Stimulated activated CD8-positive, alpha-beta memory T cell treated with anti-CD3 and anti-CD28 coated beads, Interleukin-7, amount 100 ng/mL, for 24 hours (primary cell): Measurements from ENCODE around the gene ST8SIA6.

ENCODE experiments used
- DNase-seq: peaks from one replicate; pipeline ENCODE4 v3.0.0-alpha.2; 2020; ENCODE audit warnings: low read depth

Gene ST8SIA6

GRCh38 chr10:17385066-17385465, 69.3 kb downstream of the ST8SIA6 start:
- DNase-seq = no peak

GRCh38 chr10:17383801-17384555, 70.4 kb downstream of the ST8SIA6 start:
- no peak for DNase-seq

DNA sequence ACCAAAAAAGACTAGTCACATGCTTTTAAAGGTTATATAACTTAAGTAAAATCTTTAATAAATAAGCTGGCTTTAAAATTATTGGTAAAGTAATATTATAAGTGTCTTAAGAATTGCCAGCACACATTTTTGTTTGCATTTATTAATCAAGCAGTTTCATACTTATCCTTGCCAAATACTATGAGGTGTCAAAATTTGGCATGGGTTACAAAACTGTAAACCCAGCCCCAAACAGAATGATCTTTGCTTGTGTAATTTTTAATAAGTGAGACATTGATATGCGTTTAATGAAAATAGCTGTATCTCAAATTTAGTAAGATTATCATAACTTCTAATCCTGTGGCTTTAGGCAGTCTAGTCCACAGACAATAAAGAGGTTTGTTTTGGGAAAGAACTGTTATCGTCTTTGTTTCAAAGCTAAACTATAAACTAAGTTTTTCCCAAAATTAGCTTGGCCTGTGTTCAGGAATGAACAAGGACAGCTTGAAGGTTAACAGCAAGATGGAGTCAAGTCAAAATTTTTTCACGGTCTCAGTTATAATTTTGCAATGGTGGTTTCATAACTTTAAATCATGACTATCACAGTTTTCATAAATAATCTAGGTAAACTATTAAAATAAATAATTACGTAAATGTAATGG, 72.8 kb downstream of the ST8SIA6 start:
- no peak for DNase-seq

- no peak for DNase-seq
Observed at GRCh38 chr10:17380888-17381287, 73.5 kb downstream of the ST8SIA6 start.

GRCh38 chr10:17380016-17380415, 74.4 kb downstream of the ST8SIA6 start:
- DNase-seq = no peak

DNA sequence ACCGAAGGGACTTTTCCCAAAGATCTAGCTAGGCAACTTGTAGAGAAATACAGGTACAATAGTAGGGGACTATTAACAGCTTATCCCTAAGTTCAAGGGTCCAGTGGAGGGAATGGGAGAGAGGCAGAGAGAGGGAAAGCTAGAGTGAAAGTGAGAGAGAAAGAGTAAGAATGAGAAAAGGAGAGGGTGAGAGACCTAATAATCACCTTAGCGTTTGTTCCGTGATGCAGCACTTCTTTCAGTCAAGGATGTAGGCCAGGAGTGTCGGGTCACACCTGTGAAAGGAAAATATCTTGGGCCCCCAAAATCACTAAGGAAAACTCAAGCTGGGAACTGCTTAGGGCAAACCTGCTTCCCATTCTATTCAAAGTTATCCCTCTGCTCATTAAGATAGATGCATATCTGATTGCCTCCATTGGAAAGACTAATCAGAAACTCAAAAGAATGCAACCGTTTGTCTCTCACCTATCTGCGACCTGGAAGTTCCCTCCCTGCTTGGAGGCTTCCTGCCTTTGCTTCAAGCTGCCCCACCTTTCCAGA, 75.2 kb downstream of the ST8SIA6 start:
- DNase-seq = no peak

GRCh38 chr10:17375936-17376584, 78.3 kb downstream of the ST8SIA6 start:
- peak; percentile 14 for DNase-seq

GRCh38 chr10:17368708-17369272, 85.6 kb downstream of the ST8SIA6 start:
- DNase-seq = no peak

DNA sequence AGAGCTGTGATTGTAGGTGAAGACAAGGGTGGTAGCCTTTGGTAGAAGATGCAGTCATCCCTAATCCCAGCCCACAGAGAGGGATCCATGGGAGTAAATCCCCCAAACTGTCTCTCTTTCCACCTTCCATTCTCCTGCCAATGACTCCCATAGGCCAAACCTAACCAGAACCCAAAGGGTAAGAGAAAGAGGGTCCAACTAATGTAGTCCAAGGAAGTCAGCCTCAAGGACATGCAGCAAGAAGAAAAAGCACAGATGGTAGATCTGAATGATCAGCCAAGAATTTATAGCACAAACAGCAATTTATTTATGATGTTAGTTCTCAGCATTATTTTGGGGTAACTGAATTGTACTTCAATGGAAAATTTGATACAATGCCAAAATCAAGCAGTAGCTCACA, 87.7 kb downstream of the ST8SIA6 start:
- no peak for DNase-seq

DNA sequence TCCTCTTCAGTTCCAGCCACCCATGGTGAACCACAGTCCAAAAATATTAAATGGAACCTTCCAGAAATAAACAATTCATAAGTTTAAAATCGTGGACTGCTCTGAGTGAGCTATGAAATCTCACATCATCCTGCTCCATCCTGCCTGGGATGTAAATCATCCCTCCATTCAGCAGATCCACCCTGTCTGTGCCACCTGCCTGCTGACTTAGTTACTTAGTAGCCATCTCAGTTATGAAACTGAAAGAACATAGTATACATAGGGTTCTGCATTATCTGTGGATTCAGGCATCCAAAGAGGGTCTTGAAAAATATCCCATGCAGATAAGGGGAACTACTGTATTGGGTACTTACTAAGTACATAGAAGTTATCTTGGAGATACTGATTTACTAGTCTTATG, 89.0 kb downstream of the ST8SIA6 start:
- DNase-seq = no peak

DNA sequence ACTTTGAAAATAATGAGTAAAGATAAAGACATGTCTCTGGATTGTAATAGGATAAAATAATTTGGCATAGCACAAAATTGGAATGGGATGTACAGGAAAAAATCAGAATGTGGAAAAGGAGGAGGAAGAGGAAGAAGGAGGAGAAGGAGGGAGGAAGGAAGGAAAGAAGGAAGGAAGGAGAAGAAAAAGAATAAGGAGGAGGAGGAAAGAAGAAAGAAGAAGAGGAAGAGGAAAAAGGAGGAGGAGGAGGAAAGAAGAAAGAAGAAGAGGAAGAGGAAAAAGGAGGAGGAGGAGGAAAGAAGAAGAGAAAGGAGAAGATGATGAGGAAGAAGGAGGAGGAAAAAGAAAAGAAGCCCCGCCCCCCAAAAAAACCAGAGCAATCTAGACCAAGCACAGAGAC, 95.9 kb downstream of the ST8SIA6 start:
- DNase-seq = no peak

DNA sequence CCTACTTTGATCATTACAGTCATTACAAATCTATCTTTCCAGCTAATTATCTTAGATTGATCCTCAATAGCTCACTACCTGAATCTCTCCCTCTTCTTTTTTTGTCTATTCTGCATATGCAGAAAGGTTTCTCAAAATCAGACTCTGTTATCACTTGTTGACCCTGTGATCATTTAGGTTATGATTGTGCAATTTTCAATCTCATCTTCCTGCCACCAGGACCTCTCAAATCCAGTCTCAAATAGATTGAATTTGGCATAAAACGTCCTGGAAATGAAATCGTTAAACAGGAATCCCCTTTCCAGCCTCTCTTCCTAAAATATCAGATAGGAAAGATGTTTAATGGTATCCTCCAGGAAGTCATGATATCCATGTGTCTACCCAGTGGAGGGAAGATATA, 96.6 kb downstream of the ST8SIA6 start:
- no peak for DNase-seq

DNA sequence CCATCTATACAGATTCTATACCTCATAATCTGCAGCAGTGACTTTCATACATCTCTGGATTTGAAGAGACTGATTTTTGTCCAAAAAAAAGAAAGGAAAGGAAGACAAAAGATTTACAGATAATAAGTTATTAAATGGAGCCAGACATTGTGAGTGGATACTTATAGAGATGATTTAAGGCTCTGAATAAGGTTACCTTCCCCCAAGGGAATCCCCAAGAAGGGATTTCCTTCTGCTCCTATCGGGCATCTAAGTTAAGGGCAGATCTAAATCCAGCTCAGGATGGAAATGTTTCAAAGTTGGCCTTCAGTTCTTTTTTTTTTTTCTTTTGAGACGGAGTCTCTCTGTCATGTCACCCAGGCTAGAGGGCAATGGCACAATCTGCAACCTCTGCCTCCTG, 97.6 kb downstream of the ST8SIA6 start:
- no peak for DNase-seq

DNA sequence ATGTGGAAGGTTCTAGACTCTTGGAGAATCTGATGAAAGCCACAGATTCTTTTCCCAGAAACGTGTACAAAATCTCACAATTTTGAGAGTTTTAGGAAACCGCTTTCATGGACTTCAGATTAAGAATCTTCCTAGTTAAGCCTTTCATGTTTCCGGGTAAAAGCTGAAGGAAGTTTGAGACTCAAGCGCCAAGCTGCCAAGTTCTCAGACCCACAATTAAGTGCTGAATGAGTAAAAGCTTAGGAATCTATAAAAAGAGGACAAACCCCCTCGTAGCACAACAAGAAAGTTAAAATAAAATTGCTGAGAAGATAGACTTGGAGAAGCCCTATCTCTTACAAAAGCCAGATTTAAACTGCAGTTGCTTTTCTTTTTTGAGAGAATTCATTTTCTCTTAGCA, 99.6 kb downstream of the ST8SIA6 start:
- no peak for DNase-seq

DNA sequence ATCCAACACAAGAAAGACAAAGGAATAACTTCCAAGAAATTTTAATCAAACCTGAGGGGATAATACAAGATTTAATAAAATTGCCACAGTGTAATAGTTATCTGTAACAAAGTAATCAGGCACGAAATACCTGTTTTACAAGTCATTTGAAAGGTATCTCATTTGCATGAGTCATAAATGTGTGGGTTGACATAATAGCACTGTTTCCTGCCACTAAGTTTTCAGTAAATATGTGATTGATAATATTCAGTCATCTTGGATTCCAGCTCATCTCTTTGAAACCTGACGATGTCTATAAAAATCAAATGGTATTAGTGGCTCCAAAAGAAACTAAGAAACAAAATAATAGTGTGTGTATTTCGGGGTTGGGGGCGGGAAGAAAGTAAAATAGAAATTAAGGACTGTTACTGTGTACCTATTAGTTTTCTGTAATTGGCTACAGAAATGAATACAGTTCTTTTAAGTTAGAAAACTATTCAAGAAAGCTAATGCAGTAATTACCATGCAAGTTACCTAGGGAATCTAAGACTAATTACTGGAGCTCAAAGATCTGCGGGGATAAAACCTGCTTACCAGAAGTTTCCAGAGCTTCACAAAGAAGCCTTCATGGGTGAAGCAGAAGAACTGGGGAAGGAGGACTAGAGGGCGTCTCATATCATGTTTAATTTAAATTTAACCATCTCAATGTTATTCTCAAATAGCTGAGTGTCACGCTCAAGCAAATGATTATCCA, 100.7 kb downstream of the ST8SIA6 start:
- no peak for DNase-seq

GRCh38 chr10:17352583-17352982, 101.8 kb downstream of the ST8SIA6 start:
- no peak for DNase-seq

DNA sequence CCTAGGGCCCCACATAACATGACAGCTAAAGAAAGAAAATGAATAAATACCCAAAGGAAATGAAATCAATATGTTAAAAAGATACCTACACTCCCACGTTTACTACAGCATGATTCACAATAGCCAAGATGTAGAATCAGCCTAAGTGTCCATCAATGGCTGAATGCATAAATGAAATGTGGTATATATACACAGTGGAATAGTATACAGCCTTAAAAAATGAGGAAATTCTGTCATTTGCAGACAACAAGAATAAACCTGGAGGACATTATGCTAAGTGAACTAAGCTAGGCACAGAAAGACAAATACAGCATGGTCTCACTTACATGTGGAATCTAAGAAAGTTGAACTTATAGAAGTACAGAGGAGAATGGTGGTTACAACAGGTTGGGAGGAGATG, 102.9 kb downstream of the ST8SIA6 start:
- no peak for DNase-seq

DNA sequence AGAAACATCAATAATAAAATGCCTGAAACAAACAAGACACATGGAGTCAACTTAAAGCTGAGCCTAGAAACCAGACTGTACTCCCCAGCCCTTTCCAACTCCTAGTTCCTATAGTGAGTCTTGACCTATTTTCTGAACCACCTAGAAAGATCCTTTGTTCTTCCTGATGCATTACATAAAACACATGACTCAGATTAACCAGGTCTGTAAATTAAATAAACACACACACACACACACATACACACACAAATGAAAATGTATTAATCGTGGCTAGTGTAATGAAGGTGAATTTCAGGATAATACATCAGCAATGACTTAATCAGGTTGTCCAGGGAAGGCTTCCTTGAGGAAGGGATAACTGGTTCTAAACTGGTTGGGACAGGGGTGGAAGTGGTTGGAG, 104.7 kb downstream of the ST8SIA6 start:
- DNase-seq = no peak

- DNase-seq = no peak
Observed at GRCh38 chr10:17348501-17349349, 105.7 kb downstream of the ST8SIA6 start.

DNA sequence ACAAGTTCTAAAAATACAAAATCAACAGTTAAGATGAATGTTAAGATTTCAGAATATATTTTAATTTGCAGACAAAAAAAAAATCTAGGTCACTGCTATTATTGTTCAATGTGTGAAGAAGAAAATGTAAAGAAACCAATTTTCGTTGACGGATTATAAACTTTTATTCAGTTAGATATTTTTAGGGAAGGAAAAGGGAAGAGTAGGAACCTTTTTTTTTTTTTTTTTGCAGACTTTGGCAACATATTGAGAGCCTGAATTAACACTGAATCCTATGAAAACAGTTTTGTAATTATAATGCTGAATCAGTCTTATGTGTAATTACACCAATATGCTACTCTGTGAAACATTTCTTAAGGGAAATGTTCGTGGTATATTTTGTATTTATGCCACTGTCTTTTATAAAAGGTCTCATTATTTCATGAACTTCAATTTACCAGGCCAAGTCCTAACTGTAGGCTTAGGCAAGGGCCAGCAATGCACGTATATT, 106.3 kb downstream of the ST8SIA6 start:
- DNase-seq = no peak

DNA sequence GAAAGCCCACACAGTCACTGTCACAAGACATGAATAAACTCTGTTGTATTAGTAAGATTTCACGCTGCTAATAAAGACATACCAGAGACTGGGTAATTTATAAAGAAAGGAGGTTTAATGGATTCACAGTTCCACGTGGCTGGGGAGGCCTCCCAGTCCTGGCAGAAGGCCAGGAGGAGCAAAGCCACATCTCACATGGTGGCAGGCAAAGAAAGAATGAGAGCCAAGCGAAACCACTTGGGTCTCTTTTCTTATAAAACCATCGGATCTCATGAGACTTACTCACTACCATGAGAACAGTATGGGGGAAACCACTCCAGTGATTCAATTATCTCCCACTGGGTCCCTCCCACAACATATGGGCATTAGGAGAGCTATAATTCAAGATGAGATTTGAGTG, 110.2 kb downstream of the ST8SIA6 start:
- no peak for DNase-seq
